ENCODE results near the gene SEPSECS.

SEPSECS gene

GRCh38 chr4:25171201-25171865 is 11.1 kb upstream of the SEPSECS start:
- no peak for ATAC-seq
- TF ChIP-seq ZNF565 (CRISPR knock-in tag; conservative IDR thresholded peaks at IDR 0.05; ENCODE audit: low read depth), result no peak
- TF ChIP-seq CSRNP3 (CRISPR knock-in tag; IDR thresholded peaks at IDR 0.05), result no peak
- TF ChIP-seq ARNTL (CRISPR knock-in tag; IDR thresholded peaks at IDR 0.05; ENCODE audit: borderline replicate concordance, low read depth), result no peak
- no peak for TF ChIP-seq SNAI2 (CRISPR knock-in tag; IDR thresholded peaks at IDR 0.05)
- no peak for TF ChIP-seq ZC3H10 (CRISPR knock-in tag; IDR thresholded peaks at IDR 0.05)
- no peak for TF ChIP-seq PPARA (CRISPR knock-in tag; IDR thresholded peaks at IDR 0.05; ENCODE audit: borderline replicate concordance)
- TF ChIP-seq TCF4 (CRISPR knock-in tag; IDR thresholded peaks at IDR 0.05; ENCODE audit: borderline replicate concordance), result no peak
- no peak for TF ChIP-seq RARB (CRISPR knock-in tag; IDR thresholded peaks at IDR 0.05)
- TF ChIP-seq OSR1 (CRISPR knock-in tag; IDR thresholded peaks at IDR 0.05), result no peak
- no peak for TF ChIP-seq GLIS3 (CRISPR knock-in tag; IDR thresholded peaks at IDR 0.05)
- TF ChIP-seq TOX (CRISPR knock-in tag; IDR thresholded peaks at IDR 0.05; ENCODE audit: borderline replicate concordance), result no peak
- no peak for TF ChIP-seq TSHZ2 (CRISPR knock-in tag; IDR thresholded peaks at IDR 0.05)

GRCh38 chr4:25169446-25169845 is 9.2 kb upstream of the SEPSECS start:
- ATAC-seq, result no peak

More at GRCh38 chr4:25169446-25169845, 9.2 kb upstream of the SEPSECS start:
- TF ChIP-seq TCF4 (CRISPR knock-in tag; IDR thresholded peaks at IDR 0.05; ENCODE audit: borderline replicate concordance), result no peak
- no peak for TF ChIP-seq GLIS3 (CRISPR knock-in tag; IDR thresholded peaks at IDR 0.05)
- TF ChIP-seq POU6F1 (CRISPR knock-in tag; IDR thresholded peaks at IDR 0.05; ENCODE audit: borderline replicate concordance, low read depth), result no peak
- TF ChIP-seq CSRNP3 (CRISPR knock-in tag; IDR thresholded peaks at IDR 0.05), result no peak
- no peak for TF ChIP-seq TSHZ2 (CRISPR knock-in tag; IDR thresholded peaks at IDR 0.05)
- no peak for TF ChIP-seq ZNF8 (CRISPR knock-in tag; IDR thresholded peaks at IDR 0.05)
- no peak for TF ChIP-seq CREB5 (CRISPR knock-in tag; IDR thresholded peaks at IDR 0.05; ENCODE audit: low read depth)
- no peak for TF ChIP-seq PATZ1 (CRISPR knock-in tag; IDR thresholded peaks at IDR 0.05; ENCODE audit: borderline replicate concordance)
- TF ChIP-seq ZFP30 (CRISPR knock-in tag; IDR thresholded peaks at IDR 0.05), result no peak
- no peak for TF ChIP-seq CSDC2 (CRISPR knock-in tag; IDR thresholded peaks at IDR 0.05)
- no peak for TF ChIP-seq ZC3H10 (CRISPR knock-in tag; IDR thresholded peaks at IDR 0.05)
- TF ChIP-seq ARNTL (CRISPR knock-in tag; IDR thresholded peaks at IDR 0.05; ENCODE audit: borderline replicate concordance, low read depth), result no peak
- TF ChIP-seq ISL1 (CRISPR knock-in tag; IDR thresholded peaks at IDR 0.05), result no peak
- TF ChIP-seq ESRRG (CRISPR knock-in tag; IDR thresholded peaks at IDR 0.05), result no peak
